ENCODE data around the gene SERTAD3.

- TF ChIP-seq POLR2AphosphoS5 (IDR thresholded peaks at IDR 0.05; ENCODE audit: borderline replicate concordance, low read depth, low read length) (no peak), FOXP2 (optimal IDR thresholded peaks at IDR 0.05; ENCODE audit: control extremely low read depth, extremely low read length, insufficient read depth) (no peak), EZH2 (IDR thresholded peaks at IDR 0.05) (no peak)
Measured at GRCh38 chr19:40392894-40393517, 51.1 kb downstream of the SERTAD3 start.

Data from SK-N-MC (cell line).